ENCODE measurements around the gene PPP1R1B. TPM values are rescaled to one million over a fixed set of nuclear protein-coding genes. Genes with fewer than 3 reads are reported as not detected.

The PPP1R1B gene
- total and polyA plus RNA-seq, 2 experiments from 2014 or later, result 3.4 to 5.4 TPM

DNA sequence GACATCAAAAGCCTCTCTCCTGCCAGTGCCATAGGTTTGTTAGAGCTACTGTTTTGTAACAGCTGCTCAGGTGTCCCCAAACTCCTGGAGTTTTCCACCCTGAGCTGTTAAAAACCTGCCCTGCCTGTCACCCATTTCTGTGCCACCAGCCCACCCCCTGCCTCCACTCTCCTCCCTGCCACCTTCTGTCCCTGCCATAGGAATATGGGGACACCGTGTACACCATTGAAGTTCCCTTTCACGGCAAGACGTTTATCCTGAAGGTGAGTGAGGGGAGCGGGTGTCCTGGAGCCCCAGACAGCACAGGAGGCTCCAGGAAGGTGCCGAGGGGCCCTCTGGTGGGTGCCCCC lies 33.2 kb downstream of the PPP1R1B start (continued):
- TF ChIP-seq, protein P1, sequence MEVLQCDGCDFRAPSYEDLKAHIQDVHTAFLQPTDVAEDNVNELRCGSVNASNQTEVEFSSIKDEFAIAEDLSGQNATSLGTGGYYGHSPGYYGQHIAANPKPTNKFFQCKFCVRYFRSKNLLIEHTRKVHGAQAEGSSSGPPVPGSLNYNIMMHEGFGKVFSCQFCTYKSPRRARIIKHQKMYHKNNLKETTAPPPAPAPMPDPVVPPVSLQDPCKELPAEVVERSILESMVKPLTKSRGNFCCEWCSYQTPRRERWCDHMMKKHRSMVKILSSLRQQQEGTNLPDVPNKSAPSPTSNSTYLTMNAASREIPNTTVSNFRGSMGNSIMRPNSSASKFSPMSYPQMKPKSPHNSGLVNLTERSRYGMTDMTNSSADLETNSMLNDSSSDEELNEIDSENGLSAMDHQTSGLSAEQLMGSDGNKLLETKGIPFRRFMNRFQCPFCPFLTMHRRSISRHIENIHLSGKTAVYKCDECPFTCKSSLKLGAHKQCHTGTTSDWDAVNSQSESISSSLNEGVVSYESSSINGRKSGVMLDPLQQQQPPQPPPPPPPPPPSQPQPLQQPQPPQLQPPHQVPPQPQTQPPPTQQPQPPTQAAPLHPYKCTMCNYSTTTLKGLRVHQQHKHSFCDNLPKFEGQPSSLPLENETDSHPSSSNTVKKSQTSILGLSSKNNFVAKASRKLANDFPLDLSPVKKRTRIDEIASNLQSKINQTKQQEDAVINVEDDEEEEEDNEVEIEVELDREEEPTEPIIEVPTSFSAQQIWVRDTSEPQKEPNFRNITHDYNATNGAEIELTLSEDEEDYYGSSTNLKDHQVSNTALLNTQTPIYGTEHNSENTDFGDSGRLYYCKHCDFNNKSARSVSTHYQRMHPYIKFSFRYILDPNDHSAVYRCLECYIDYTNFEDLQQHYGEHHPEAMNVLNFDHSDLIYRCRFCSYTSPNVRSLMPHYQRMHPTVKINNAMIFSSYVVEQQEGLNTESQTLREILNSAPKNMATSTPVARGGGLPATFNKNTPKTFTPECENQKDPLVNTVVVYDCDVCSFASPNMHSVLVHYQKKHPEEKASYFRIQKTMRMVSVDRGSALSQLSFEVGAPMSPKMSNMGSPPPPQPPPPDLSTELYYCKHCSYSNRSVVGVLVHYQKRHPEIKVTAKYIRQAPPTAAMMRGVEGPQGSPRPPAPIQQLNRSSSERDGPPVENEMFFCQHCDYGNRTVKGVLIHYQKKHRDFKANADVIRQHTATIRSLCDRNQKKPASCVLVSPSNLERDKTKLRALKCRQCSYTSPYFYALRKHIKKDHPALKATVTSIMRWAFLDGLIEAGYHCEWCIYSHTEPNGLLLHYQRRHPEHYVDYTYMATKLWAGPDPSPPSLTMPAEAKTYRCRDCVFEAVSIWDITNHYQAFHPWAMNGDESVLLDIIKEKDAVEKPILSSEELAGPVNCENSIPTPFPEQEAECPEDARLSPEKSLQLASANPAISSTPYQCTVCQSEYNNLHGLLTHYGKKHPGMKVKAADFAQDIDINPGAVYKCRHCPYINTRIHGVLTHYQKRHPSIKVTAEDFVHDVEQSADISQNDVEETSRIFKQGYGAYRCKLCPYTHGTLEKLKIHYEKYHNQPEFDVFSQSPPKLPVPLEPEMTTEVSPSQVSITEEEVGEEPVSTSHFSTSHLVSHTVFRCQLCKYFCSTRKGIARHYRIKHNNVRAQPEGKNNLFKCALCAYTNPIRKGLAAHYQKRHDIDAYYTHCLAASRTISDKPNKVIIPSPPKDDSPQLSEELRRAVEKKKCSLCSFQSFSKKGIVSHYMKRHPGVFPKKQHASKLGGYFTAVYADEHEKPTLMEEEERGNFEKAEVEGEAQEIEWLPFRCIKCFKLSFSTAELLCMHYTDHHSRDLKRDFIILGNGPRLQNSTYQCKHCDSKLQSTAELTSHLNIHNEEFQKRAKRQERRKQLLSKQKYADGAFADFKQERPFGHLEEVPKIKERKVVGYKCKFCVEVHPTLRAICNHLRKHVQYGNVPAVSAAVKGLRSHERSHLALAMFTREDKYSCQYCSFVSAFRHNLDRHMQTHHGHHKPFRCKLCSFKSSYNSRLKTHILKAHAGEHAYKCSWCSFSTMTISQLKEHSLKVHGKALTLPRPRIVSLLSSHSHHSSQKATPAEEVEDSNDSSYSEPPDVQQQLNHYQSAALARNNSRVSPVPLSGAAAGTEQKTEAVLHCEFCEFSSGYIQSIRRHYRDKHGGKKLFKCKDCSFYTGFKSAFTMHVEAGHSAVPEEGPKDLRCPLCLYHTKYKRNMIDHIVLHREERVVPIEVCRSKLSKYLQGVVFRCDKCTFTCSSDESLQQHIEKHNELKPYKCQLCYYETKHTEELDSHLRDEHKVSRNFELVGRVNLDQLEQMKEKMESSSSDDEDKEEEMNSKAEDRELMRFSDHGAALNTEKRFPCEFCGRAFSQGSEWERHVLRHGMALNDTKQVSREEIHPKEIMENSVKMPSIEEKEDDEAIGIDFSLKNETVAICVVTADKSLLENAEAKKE (CRISPR knock-in tag; IDR thresholded peaks at IDR 0.05), result no peak
- TF ChIP-seq NANOG (IDR thresholded peaks at IDR 0.05; ENCODE audit: borderline replicate concordance), result no peak

DNA sequence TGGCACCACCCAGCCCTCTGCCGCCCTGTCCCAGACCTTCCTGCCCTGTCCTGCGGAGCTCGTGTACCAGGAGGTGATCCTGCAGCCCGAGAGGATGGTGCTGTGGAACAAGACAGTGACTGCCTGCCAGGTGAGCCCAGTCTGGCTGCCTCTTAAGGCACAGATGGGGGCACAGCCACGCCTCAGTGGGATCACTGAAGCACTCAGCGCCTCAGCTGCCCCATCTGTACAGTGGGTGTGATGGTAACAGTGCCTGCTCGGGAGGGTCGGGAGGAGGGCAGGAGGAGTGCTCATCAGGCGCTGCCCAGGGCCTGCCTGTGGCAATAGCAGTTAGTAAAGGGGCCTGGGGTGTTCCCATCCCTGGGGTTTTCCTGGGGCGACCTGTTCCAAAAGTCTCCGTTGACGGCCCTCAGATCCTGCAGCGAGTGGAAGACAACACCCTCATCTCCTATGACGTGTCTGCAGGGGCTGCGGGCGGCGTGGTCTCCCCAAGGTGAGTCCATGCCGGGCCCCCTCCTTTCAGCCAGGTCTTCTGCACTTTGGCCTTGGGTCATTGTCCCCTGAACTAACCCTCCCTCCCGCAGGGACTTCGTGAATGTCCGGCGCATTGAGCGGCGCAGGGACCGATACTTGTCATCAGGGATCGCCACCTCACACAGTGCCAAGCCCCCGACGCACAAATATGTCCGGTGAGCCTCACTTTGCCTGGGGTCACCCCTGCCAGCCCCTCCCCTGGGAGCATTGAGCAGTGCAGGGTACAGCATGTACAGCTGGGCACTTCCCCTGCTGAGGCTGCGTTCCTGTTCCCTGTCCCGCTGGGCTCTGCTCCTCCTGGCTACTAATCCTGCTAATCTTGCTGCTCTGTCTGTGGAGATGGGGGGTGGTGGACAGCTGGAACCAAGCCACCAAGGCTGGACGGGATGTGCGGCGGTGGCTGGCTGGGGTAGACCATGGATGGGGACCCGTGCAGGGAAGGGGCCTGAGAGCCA lies 33.9 kb downstream of the PPP1R1B start:
- DNase-seq (ENCODE audit: low spot score) (no peak), ATAC-seq (no peak)
- Histone ChIP-seq H4K20me1 (replicated peaks; ENCODE audit: insufficient read depth) (no peaks in the 10 kb centered on the region), H3K27ac (ENCODE audit: low read depth) (no peak overlapping the region), H3K27me3 (ENCODE audit: insufficient read depth) (peaks cover 2% of the 10 kb centered on the region; the same call in 1 of the 2 replicates), H3K4me2 (no peak overlapping the region), H3K36me3 (ENCODE audit: insufficient read depth) (no peaks in the 10 kb centered on the region), H2AFZ (no peak overlapping the region), H3K79me2 (replicated peaks; ENCODE audit: insufficient read depth) (no peaks in the 10 kb centered on the region), H3F3A (replicated peaks; ENCODE audit: low read depth) (peaks cover 3% of the 10 kb centered on the region), H3K4me1 (ENCODE audit: insufficient read depth) (peaks cover 26% of the 10 kb centered on the region), H3K4me3 (no peak overlapping the region), H3K9me2 (ENCODE audit: insufficient read depth) (no peaks in the 10 kb centered on the region)
- peaks cover 43% of the 10 kb centered on the region for H3K4me1 Mint-ChIP-seq
- no peak overlapping the region; the same call in 2 of the 3 replicates for H3K4me3 Mint-ChIP-seq
- peak overlapping the region; percentile 52 for H3K27ac Mint-ChIP-seq
- peaks cover 14% of the 10 kb centered on the region; the same call in 2 of the 3 replicates for H3K36me3 Mint-ChIP-seq (ENCODE audit: low read depth)
- H3K9me3 Mint-ChIP-seq, result no peaks in the 10 kb centered on the region; the same call in 2 of the 3 replicates
- H3K27me3 Mint-ChIP-seq (ENCODE audit: insufficient read depth, low read depth, poor library complexity), result peaks cover 6% of the 10 kb centered on the region
- TF ChIP-seq STAT1 (IDR thresholded peaks at IDR 0.05; ENCODE audit: unreplicated experiment) (no peak), EZH2 (IDR thresholded peaks at IDR 0.05; ENCODE audit: low read depth, unreplicated experiment) (no peak), ZNF331 (CRISPR knock-in tag; IDR thresholded peaks at IDR 0.05; ENCODE audit: low read depth) (no peak), POLR2AphosphoS5 (IDR thresholded peaks at IDR 0.05; ENCODE audit: low read depth) (no peak), NANOG (IDR thresholded peaks at IDR 0.05; ENCODE audit: borderline replicate concordance) (no peak), JUNB (IDR thresholded peaks at IDR 0.05; ENCODE audit: unreplicated experiment) (no peak)
- TF ChIP-seq, protein P2, sequence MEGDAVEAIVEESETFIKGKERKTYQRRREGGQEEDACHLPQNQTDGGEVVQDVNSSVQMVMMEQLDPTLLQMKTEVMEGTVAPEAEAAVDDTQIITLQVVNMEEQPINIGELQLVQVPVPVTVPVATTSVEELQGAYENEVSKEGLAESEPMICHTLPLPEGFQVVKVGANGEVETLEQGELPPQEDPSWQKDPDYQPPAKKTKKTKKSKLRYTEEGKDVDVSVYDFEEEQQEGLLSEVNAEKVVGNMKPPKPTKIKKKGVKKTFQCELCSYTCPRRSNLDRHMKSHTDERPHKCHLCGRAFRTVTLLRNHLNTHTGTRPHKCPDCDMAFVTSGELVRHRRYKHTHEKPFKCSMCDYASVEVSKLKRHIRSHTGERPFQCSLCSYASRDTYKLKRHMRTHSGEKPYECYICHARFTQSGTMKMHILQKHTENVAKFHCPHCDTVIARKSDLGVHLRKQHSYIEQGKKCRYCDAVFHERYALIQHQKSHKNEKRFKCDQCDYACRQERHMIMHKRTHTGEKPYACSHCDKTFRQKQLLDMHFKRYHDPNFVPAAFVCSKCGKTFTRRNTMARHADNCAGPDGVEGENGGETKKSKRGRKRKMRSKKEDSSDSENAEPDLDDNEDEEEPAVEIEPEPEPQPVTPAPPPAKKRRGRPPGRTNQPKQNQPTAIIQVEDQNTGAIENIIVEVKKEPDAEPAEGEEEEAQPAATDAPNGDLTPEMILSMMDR (conservative IDR thresholded peaks at IDR 0.05; ENCODE audit: low read depth in 2 of 2), result no peak

Data from GM23338 (cell line).